A549 (cell line): ENCODE data around the gene MAPKAPK2.

Experiments used
- CTCF ChIP-seq: fragments of >200 bp; sonication (Bioruptor Twin); formaldehyde crosslinking; IDR thresholded peaks from 3 replicates; pipeline ENCODE4 v1.5.1; 2016
- ELK1 ChIP-seq: fragments of 150-350 bp; IDR thresholded peaks from 2 replicates; pipeline ENCODE4 v1.6.1; 2014; ENCODE audit warnings: low read depth, mild to moderate bottlenecking, low read length
- FOSL2 ChIP-seq, 2 experiments: fragments of 450-650 bp in 1 of 2; fragments of >200 bp in 1 of 2; sonication (Bioruptor Twin) in 1 of 2; formaldehyde crosslinking; IDR thresholded peaks; 2 replicates each; pipeline versions ENCODE4 v1.5.0 to v1.6.1; 2016 to 2020; ENCODE audit warnings: mild to moderate bottlenecking in 1 of 2, moderate library complexity in 1 of 2
- MAX ChIP-seq: IDR thresholded peaks from 2 replicates; pipeline ENCODE4 v1.6.1; 2012
- PBX3 ChIP-seq: IDR thresholded peaks from 2 replicates; pipeline ENCODE4 v1.6.1; 2012
- POLR2A ChIP-seq: IDR thresholded peaks from 2 replicates; pipeline ENCODE4 v1.6.1; 2012; ENCODE audit warnings: mild to moderate bottlenecking, low read length
- RNF2 ChIP-seq: fragments of 200-600 bp; sonication (generic); IDR thresholded peaks from 2 replicates; pipeline ENCODE4 v1.6.1; 2016; ENCODE audit warnings: low read depth, mild to moderate bottlenecking, antibody characterized with exemption, moderate library complexity, borderline replicate concordance

GRCh38 chr1:206737729-206738201 lies 53.1 kb downstream of the MAPKAPK2 start:
- TF ChIP-seq MAX (no peak), RNF2 (no peak), CTCF (no peak), POLR2A (no peak), ELK1 (no peak), FOSL2 (IDR thresholded peaks at IDR 0.05) (no peak), FOSL2 (CRISPR knock-in tag; IDR thresholded peaks at IDR 0.05) (no peak), PBX3 (no peak)
